HepG2 (cell line): ENCODE measurements around the gene MYO6. TPM values are rescaled to one million over a fixed set of nuclear protein-coding genes. Genes with fewer than 3 reads are reported as not detected.

Experiments used
- ATAC-seq: fragments of 200-7000 bp; cut with Tn5 transposase; 3 replicates; pipeline ENCODE4 v1.9.1; 2020; ENCODE audit warnings: mild to moderate bottlenecking, moderate library complexity
- Bru-seq: library from RNA; stranded (reverse); fragments of 400-500 nt; gene quantifications from one replicate; lab custom pipeline; 2021; lab: Mats Ljungman, UMichigan
- BruChase-seq, 2 experiments: library from RNA; stranded (reverse); fragments of 400-500 nt; gene quantifications; one replicate each; lab custom pipeline; 2021; lab: Mats Ljungman, UMichigan
- BruUV-seq: library from RNA; stranded (reverse); fragments of 400-500 nt; replicated peaks from 2 replicates; lab custom pipeline; 2021; lab: Mats Ljungman, UMichigan
- CTCF ChIA-PET: fragments of 300-600 bp; formaldehyde crosslinking; extraction: SDS; loops from one replicate; lab custom pipeline; 2021; ENCODE audit warnings: low total read pairs, inconsistent platforms, low intra/inter-chr PET ratio; lab: Yijun Ruan, JAX
- POLR2A ChIA-PET: fragments of 350-600 bp; sonication (Branson Sonifier 250); formaldehyde crosslinking; loops from one replicate; lab custom pipeline; 2020; ENCODE audit warnings: antibody characterized with exemption, inconsistent platforms; lab: Yijun Ruan, JAX
- DNase-seq: peaks from one replicate; pipeline ENCODE4 v3.0.0-alpha.2; 2015; ENCODE audit warnings: low spot score
- FAIRE-seq: peaks from 3 replicates; lab custom pipeline; 2011; peaks lifted over from hg19 to GRCh38; lab: Jason Lieb, UNC
- H2AFZ ChIP-seq: one replicate; pipeline ENCODE4 v1.6.1; 2011; ENCODE audit warnings: low read length, inconsistent platforms
- H3K27ac ChIP-seq: fragments of 300-600 bp; 3 replicates; pipeline ENCODE4 v1.8.0; 2011; ENCODE audit warnings: mixed run types, mild to moderate bottlenecking, mixed read lengths, low read length, inconsistent platforms; ENCODE audit not compliant: insufficient read depth; ENCODE audit errors: extremely low read length
- H3K27me3 ChIP-seq, 2 experiments: fragments of 200-600 bp in 1 of 2; 2 replicates in 1 of 2; 3 replicates in 1 of 2; pipeline versions ENCODE4 v1.6.0 to v1.8.0; 2011; ENCODE audit warnings: low read length in 2 of 2, mild to moderate bottlenecking in 2 of 2, moderate library complexity in 2 of 2, inconsistent platforms in 1 of 2; ENCODE audit not compliant: insufficient read depth in 2 of 2, control insufficient read depth in 1 of 2
- H3K36me3 ChIP-seq, 2 experiments: fragments of 200-600 bp in 1 of 2; replicated peaks in 1 of 2; 2 replicates in 1 of 2; 3 replicates in 1 of 2; pipeline versions ENCODE4 v1.5.1 to v1.8.0; 2011; ENCODE audit warnings: low read length in 2 of 2, inconsistent platforms in 1 of 2; ENCODE audit not compliant: insufficient read depth in 2 of 2, control insufficient read depth in 1 of 2
- H3K4me1 ChIP-seq: 2 replicates; pipeline ENCODE4 v1.5.1; 2012; ENCODE audit warnings: low read length, inconsistent platforms; ENCODE audit not compliant: insufficient read depth
- H3K4me2 ChIP-seq: 2 replicates; pipeline ENCODE4 v1.6.0; 2011; ENCODE audit warnings: low read depth, low read length, inconsistent platforms
- H3K4me3 ChIP-seq, 3 experiments: fragments of 200-600 bp in 1 of 3; sonication (generic), shearing (Covaris generic) in 1 of 3; replicated peaks in 1 of 3; 2 replicates each; pipeline ENCODE4 v1.5.1; 2011 to 2016; ENCODE audit warnings: low read length in 3 of 3, inconsistent platforms in 2 of 3, low read depth in 2 of 3, mild to moderate bottlenecking in 2 of 3, control low read depth in 1 of 3, mixed read lengths in 1 of 3; ENCODE audit not compliant: insufficient read depth in 1 of 3
- H3K79me2 ChIP-seq: one replicate; pipeline ENCODE4 v1.6.1; 2011; ENCODE audit warnings: low read length, inconsistent platforms; ENCODE audit not compliant: insufficient read depth
- H3K9ac ChIP-seq: 2 replicates; pipeline ENCODE4 v1.6.0; 2011; ENCODE audit warnings: mild to moderate bottlenecking, low read depth, low read length, inconsistent platforms; ENCODE audit not compliant: insufficient read depth
- H3K9me3 ChIP-seq: 2 replicates; pipeline ENCODE4 v1.5.1; 2012; ENCODE audit warnings: mild to moderate bottlenecking, low read length
- H4K20me1 ChIP-seq: 2 replicates; pipeline ENCODE4 v1.6.0; 2011; ENCODE audit warnings: inconsistent platforms, mild to moderate bottlenecking, low read length, moderate library complexity; ENCODE audit not compliant: insufficient read depth
- HMG20B ChIP-seq: conservative IDR thresholded peaks from 2 replicates; pipeline ENCODE4 v1.6.1; 2016; ENCODE audit warnings: missing genetic modification reagents, missing compliant biosample characterization
- KLF12 ChIP-seq: sonication (generic); formaldehyde crosslinking; IDR thresholded peaks from 2 replicates; pipeline ENCODE4 v1.4.0; 2020; ENCODE audit warnings: missing genetic modification reagents, borderline replicate concordance
- NFE2L1 ChIP-seq: sonication (generic); formaldehyde crosslinking; IDR thresholded peaks from 2 replicates; pipeline ENCODE4 v1.4.0; 2020; ENCODE audit warnings: missing genetic modification reagents, mild to moderate bottlenecking, borderline replicate concordance
- RBM39 ChIP-seq: fragments of 200-400 bp; formaldehyde crosslinking; IDR thresholded peaks from one replicate; pipeline ENCODE4 v1.6.1; 2018; ENCODE audit warnings: antibody characterized with exemption, mild to moderate bottlenecking, low read depth, low read length; ENCODE audit not compliant: poor library complexity, severe bottlenecking
- REXO4 ChIP-seq: sonication (generic); formaldehyde crosslinking; IDR thresholded peaks from 2 replicates; pipeline ENCODE4 v1.8.0; 2022; ENCODE audit warnings: missing genetic modification reagents, mild to moderate bottlenecking, borderline replicate concordance
- SP1 ChIP-seq, 2 experiments: fragments of 450-650 bp in 1 of 2; sonication (generic) in 1 of 2; formaldehyde crosslinking in 1 of 2; IDR thresholded peaks; 2 replicates each; pipeline versions ENCODE4 v1.4.0 to v1.6.1; 2016 to 2020; ENCODE audit warnings: missing genetic modification reagents in 1 of 2
- ZBTB7B ChIP-seq: sonication (generic); formaldehyde crosslinking; IDR thresholded peaks from 2 replicates; pipeline ENCODE4 v1.4.0; 2020; ENCODE audit warnings: missing genetic modification reagents
- ZFX ChIP-seq: sonication (generic); formaldehyde crosslinking; IDR thresholded peaks from 2 replicates; pipeline ENCODE4 v1.4.0; 2020; ENCODE audit warnings: mild to moderate bottlenecking, low read depth, missing genetic modification reagents, moderate library complexity
- ZNF510 ChIP-seq: sonication (generic); formaldehyde crosslinking; IDR thresholded peaks from 2 replicates; pipeline ENCODE4 v1.4.0; 2020; ENCODE audit warnings: low read depth, mild to moderate bottlenecking, missing genetic modification reagents
- ZNF546 ChIP-seq: sonication (generic); formaldehyde crosslinking; conservative IDR thresholded peaks from 2 replicates; pipeline ENCODE4 v1.8.1; 2023; ENCODE audit warnings: mild to moderate bottlenecking, missing genetic modification reagents
- ZNF598 ChIP-seq: sonication (generic); formaldehyde crosslinking; IDR thresholded peaks from 2 replicates; pipeline ENCODE4 v1.5.1; 2020; ENCODE audit warnings: mild to moderate bottlenecking, missing genetic modification reagents, borderline replicate concordance
- ZNF619 ChIP-seq: sonication (generic); formaldehyde crosslinking; IDR thresholded peaks from 2 replicates; pipeline ENCODE4 v1.4.0; 2020; ENCODE audit warnings: mild to moderate bottlenecking, missing genetic modification reagents
- ZNF772 ChIP-seq: sonication (generic); formaldehyde crosslinking; IDR thresholded peaks from 2 replicates; pipeline ENCODE4 v1.5.0; 2020; ENCODE audit warnings: mild to moderate bottlenecking, missing genetic modification reagents
- ZNF776 ChIP-seq: sonication (generic); formaldehyde crosslinking; IDR thresholded peaks from 2 replicates; pipeline ENCODE4 v1.4.0; 2020; ENCODE audit warnings: mild to moderate bottlenecking, missing genetic modification reagents
- WGBS: methylation state at CpG from one replicate; pipeline ENCODE4 v1.1.6; 2017; ENCODE audit warnings: low lambda C conversion rate; 5-methylcytosine and 5-hydroxymethylcytosine counted together
- in situ Hi-C: cut with HindIII; loops from 2 replicates; pipeline ENCODE4 v1.10.0; 2017; ENCODE audit warnings: low pct_unique_long_range_greater_than_20kb; ENCODE audit not compliant: extremely low pct_ligation_motif_present
- intact Hi-C: fragments of 100-400 bp; cut with micrococcal nuclease; formaldehyde crosslinking; loops from one replicate; pipeline ENCODE4 v1.10.0; 2022; ENCODE audit not compliant: unreplicated experiment
- long read RNA-seq, 2 experiments: library from RNA in 1 of 2; library from polyadenylated mRNA in 1 of 2; stranded (forward) in 1 of 2; unstranded in 1 of 2; transcript quantifications; one replicate each; pipeline ENCODE4 v2.0.0, GENCODE V29; 2019 to 2022
- polyA minus RNA-seq, 3 experiments: library from RNA; depleted of rRNA, polyadenylated mRNA; stranded (reverse); fragments of >200 nt; gene quantifications; 2 replicates each; pipeline ENCODE4 v1.2.3, GENCODE V29; 2011; ENCODE audit warnings: low replicate concordance in 1 of 3
- polyA plus RNA-seq, 8 experiments: library from polyadenylated mRNA; depleted of rRNA in 3 of 8; stranded (reverse) in 7 of 8; unstranded in 1 of 8; fragments of >200 nt; fragmentation: Illumina TruSeq in 4 of 8; extraction: Trizol in 4 of 8; gene quantifications; 2 replicates each; pipeline versions ENCODE4 v1.2.1 to v1.2.3, GENCODE V29; 2011 to 2016; ENCODE audit warnings: low read depth in 4 of 8, missing spikeins in 1 of 8, mixed read lengths in 1 of 8; ENCODE audit not compliant: insufficient read depth in 1 of 8
- total RNA-seq, 5 experiments: library from RNA; depleted of rRNA; stranded (reverse); fragments of >200 nt; fragmentation: Illumina TruSeq; extraction: Trizol; gene quantifications; 2 replicates each; pipeline ENCODE4 v1.2.3, GENCODE V29; 2016; ENCODE audit warnings: low read depth in 1 of 5
- TF ChIP-seq, protein P1 (sequence below): IDR thresholded peaks from 2 replicates; pipeline ENCODE4 v1.6.1; 2012; ENCODE audit warnings: inconsistent platforms
- TF ChIP-seq, protein P2 (sequence below): sonication (generic); formaldehyde crosslinking; IDR thresholded peaks from 2 replicates; pipeline ENCODE4 v1.8.0; 2022; ENCODE audit warnings: mild to moderate bottlenecking, missing genetic modification reagents, moderate library complexity

MYO6 gene
- total RNA-seq (2016; rRNA removed; fragmentation: Illumina TruSeq; extraction: Trizol) (5.4 and 13.1 TPM in 2 replicates), polyA plus RNA-seq (2011; rRNA removed) (7.5 and 9.5 TPM in 2 replicates), polyA minus RNA-seq (2011; rRNA and poly(A)+ RNA removed; ENCODE audit: low replicate concordance) (2.9 and 3.1 TPM in 2 replicates), Bru-seq, nascent RNA (percentile 55 among the genes with signal in this experiment), BruChase-seq, experiment 1, labeled RNA remaining after a 6-hour chase (percentile 61 among the genes with signal in this experiment), BruChase-seq, experiment 2, labeled RNA remaining after a 2-hour chase (percentile 56 among the genes with signal in this experiment)
- 0.51 and 0.79 TPM in 2 replicates for total RNA-seq (2016; cell fraction: cytosol; rRNA removed; fragmentation: Illumina TruSeq; extraction: Trizol; ENCODE audit: low read depth)
- 5.6 and 10.9 TPM in 2 replicates for total RNA-seq (2016; cell fraction: insoluble cytoplasmic fraction; rRNA removed; fragmentation: Illumina TruSeq; extraction: Trizol)
- 1.4 and 1.8 TPM in 2 replicates for total RNA-seq (2016; cell fraction: membrane; rRNA removed; fragmentation: Illumina TruSeq; extraction: Trizol)
- total RNA-seq (2016; cell fraction: nucleus; rRNA removed; fragmentation: Illumina TruSeq; extraction: Trizol) = 12.2 and 12.6 TPM in 2 replicates
- polyA plus RNA-seq (2011; cell fraction: cytosol; rRNA removed) = 2.9 and 6.1 TPM in 2 replicates
- 13.8 and 22.1 TPM in 2 replicates for polyA plus RNA-seq (2011; cell fraction: nucleus; rRNA removed)
- 14.2 and 16.8 TPM in 2 replicates for polyA plus RNA-seq (2012)
- 0.17 and 0.19 TPM in 2 replicates for polyA plus RNA-seq (2016; cell fraction: cytosol; fragmentation: Illumina TruSeq; extraction: Trizol; ENCODE audit: low read depth)
- polyA plus RNA-seq (2016; cell fraction: insoluble cytoplasmic fraction; fragmentation: Illumina TruSeq; extraction: Trizol; ENCODE audit: low read depth) = 13.2 and 14.1 TPM in 2 replicates
- polyA plus RNA-seq (2016; cell fraction: membrane; fragmentation: Illumina TruSeq; extraction: Trizol; ENCODE audit: low read depth) = 0.60 and 1.2 TPM in 2 replicates
- polyA plus RNA-seq (2016; cell fraction: nucleus; fragmentation: Illumina TruSeq; extraction: Trizol; ENCODE audit: insufficient read depth, low read depth) = 20.2 and 22.0 TPM in 2 replicates
- polyA minus RNA-seq (2011; cell fraction: cytosol; rRNA and poly(A)+ RNA removed) = 4.7 and 6.7 TPM in 2 replicates
- 20.7 and 33.1 TPM in 2 replicates for polyA minus RNA-seq (2011; cell fraction: nucleus; rRNA and poly(A)+ RNA removed)
- long read RNA-seq, experiment 1, partial matches to known transcripts = 5 of 9 reads
- long read RNA-seq, experiment 1, other reads (novel, unspliced or antisense) = 4 of 9 reads
- long read RNA-seq, experiment 2, partial matches to known transcripts = 2 of 10 reads
- long read RNA-seq, experiment 2, other reads (novel, unspliced or antisense) = 8 of 10 reads

DNA sequence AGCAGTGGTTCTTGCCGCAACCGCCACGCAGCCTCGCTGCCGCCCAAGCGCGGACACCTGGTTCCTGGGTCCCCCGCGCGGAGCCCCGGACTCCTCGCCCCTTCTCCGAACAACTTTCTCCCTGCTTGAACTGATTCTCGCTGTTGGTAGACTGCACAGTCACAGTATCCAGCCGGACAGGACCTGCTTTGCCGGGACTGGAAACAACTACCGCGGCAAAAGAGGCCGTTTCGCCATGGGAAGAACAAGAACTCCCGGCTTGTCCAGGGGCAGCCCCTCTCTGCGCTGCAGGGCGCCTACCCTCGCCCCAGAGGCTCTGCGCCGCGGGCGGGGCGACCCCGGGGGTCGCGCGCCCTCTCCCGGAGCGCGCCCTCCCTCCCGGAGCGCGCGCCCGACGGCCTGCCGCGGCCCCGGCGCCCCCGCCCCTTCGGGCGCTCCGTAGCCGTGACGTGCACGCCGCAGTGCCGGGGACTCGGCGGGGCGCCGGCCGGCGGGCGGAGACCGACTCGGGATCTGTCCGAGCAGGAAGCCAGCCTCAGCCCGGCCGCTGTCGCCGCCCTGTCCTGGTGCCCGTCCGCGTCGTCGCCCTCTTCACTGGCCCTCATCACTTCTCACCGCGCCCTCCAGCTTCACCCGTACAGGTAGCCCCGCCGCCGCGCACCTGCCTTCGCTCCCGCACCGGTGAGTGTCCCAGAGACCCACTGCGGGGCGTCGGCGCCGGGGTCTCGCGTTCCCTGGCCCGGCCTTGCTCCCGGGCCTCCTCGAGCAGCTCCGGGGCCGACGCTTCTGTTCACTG is at the start of gene MYO6:
Gene MYO6, plus strand, starts transcription at position 497 of the 796 bp plus-strand sequence. CDS start 68,309 bp downstream, outside the sequence.
- 0% methylated on average over 5 of the region's 97 CpGs for WGBS
- FAIRE-seq = no peak
- peak; percentile 26 for DNase-seq
- Histone ChIP-seq H3K27me3 (peaks cover 0 to 8% of the 10 kb centered on the region in 2 experiments; a peak in 4 of 5 replicates), H2AFZ (peak within 1 kb of the TSS; percentile 95), H3K79me2 (peaks cover 2% of the 10 kb centered on the region), H3K27ac (peak within 1 kb of the TSS; percentile 68), H3K4me2 (peak within 1 kb of the TSS; percentile 91), H3K36me3 (no peaks in the 10 kb centered on the region), H3K9me3 (no peaks in the 10 kb centered on the region), H4K20me1 (no peaks in the 10 kb centered on the region), H3K9ac (peak within 1 kb of the TSS; percentile 82), H3K4me3 (peak within 1 kb of the TSS; percentile 70 to 96 (median 96)), H3K4me1 (peaks cover 41% of the 10 kb centered on the region)
- in situ Hi-C loops = no loop called here
- intact Hi-C loops = loop anchor here (5.0 kb wide), 1 partner anchor 62 kb away; no protein-coding TSS in a partner anchor
- BruUV-seq = no TSS peak
- peak; percentile 95 for ATAC-seq
- CTCF ChIA-PET = no interaction called here
- POLR2A ChIA-PET = no interaction called here
- TF ChIP-seq, protein P1, sequence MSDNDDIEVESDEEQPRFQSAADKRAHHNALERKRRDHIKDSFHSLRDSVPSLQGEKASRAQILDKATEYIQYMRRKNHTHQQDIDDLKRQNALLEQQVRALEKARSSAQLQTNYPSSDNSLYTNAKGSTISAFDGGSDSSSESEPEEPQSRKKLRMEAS = peak; percentile 49; the same call in 1 of the 2 replicates
- TF ChIP-seq KLF12 (no peak), RBM39 (peak; percentile 35), NFE2L1 (CRISPR knock-in tag) (0 out of 2 replicates have a peak, but pooled peaks have one; percentile 52), ZNF776 (CRISPR knock-in tag) (peak; percentile 58; the same call in 1 of the 2 replicates), HMG20B (CRISPR knock-in tag) (0 out of 2 replicates have a peak, but pooled peaks have one; percentile 15), SP1 (IDR thresholded peaks at IDR 0.05) (no peak), SP1 (CRISPR knock-in tag; IDR thresholded peaks at IDR 0.05) (0 out of 2 replicates have a peak, but pooled peaks have one; percentile 34), ZNF598 (CRISPR knock-in tag) (peak; percentile 30; the same call in 1 of the 2 replicates), ZBTB7B (peak; percentile 63), ZNF510 (CRISPR knock-in tag) (no peak), ZNF772 (CRISPR knock-in tag) (peak; percentile 45; the same call in 1 of the 2 replicates), ZFX (CRISPR knock-in tag) (peak; percentile 80), ZNF619 (CRISPR knock-in tag) (0 out of 2 replicates have a peak, but pooled peaks have one; percentile 41), ZNF546 (CRISPR knock-in tag) (peak; percentile 75; the same call in 1 of the 2 replicates), REXO4 (0 out of 2 replicates have a peak, but pooled peaks have one; percentile 33)
- TF ChIP-seq, protein P2, sequence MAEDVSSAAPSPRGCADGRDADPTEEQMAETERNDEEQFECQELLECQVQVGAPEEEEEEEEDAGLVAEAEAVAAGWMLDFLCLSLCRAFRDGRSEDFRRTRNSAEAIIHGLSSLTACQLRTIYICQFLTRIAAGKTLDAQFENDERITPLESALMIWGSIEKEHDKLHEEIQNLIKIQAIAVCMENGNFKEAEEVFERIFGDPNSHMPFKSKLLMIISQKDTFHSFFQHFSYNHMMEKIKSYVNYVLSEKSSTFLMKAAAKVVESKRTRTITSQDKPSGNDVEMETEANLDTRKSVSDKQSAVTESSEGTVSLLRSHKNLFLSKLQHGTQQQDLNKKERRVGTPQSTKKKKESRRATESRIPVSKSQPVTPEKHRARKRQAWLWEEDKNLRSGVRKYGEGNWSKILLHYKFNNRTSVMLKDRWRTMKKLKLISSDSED (CRISPR knock-in tag) = 0 out of 2 replicates have a peak, but pooled peaks have one; percentile 55
